Measurements from ENCODE around the gene LRTM2. TPM values are rescaled to one million over a fixed set of nuclear protein-coding genes. Genes with fewer than 3 reads are reported as not detected.

LRTM2 gene
- total RNA-seq, 1 experiment from 2014 or later, result 0.07 TPM

GRCh38 chr12:1822699-1823098 lies 2.3 kb downstream of the LRTM2 start:
- DNase-seq (ENCODE audit: low read depth, low spot score) (no peak), ATAC-seq (no peak)
- no peaks in the 10 kb centered on the region for H3K79me2 ChIP-seq (ENCODE audit: insufficient read depth, low read length)
- ChIA-PET POLR2A (no interaction called here), RAD21 (ENCODE audit: low non-redundant PET in 1 of 2, low total read pairs in 2 of 2, uncharacterized antibody in 2 of 2, unreplicated experiment in 2 of 2) (no interaction called here), CTCF (no interaction called here)
- no TSS peak for BruUV-seq (replicated peaks)
- no peaks in the 10 kb centered on the region for H3K36me3 ChIP-seq (ENCODE audit: control insufficient read depth in 1 of 2, insufficient read depth in 2 of 2, low read length in 2 of 2)
- H3K9me3 ChIP-seq (ENCODE audit: control insufficient read depth in 1 of 2, insufficient read depth in 1 of 2, low read depth in 1 of 2, low read length in 2 of 2), result no peaks in the 10 kb centered on the region
- H2AFZ ChIP-seq (ENCODE audit: low read depth, low read length, poor library complexity, severe bottlenecking), result no peak overlapping the region
- H3K27me3 ChIP-seq (ENCODE audit: insufficient read depth, low read length), result peaks cover 6% of the 10 kb centered on the region; the same call in 1 of the 2 replicates
- H3K4me2 ChIP-seq (ENCODE audit: low read length), result no peak overlapping the region
- intact Hi-C loops (cut with micrococcal nuclease), result no loop called here
- no peaks in the 10 kb centered on the region for H4K20me1 ChIP-seq (ENCODE audit: insufficient read depth)
- no peak overlapping the region for H3K27ac ChIP-seq (ENCODE audit: low read depth, low read length)
- TF ChIP-seq, protein P1, sequence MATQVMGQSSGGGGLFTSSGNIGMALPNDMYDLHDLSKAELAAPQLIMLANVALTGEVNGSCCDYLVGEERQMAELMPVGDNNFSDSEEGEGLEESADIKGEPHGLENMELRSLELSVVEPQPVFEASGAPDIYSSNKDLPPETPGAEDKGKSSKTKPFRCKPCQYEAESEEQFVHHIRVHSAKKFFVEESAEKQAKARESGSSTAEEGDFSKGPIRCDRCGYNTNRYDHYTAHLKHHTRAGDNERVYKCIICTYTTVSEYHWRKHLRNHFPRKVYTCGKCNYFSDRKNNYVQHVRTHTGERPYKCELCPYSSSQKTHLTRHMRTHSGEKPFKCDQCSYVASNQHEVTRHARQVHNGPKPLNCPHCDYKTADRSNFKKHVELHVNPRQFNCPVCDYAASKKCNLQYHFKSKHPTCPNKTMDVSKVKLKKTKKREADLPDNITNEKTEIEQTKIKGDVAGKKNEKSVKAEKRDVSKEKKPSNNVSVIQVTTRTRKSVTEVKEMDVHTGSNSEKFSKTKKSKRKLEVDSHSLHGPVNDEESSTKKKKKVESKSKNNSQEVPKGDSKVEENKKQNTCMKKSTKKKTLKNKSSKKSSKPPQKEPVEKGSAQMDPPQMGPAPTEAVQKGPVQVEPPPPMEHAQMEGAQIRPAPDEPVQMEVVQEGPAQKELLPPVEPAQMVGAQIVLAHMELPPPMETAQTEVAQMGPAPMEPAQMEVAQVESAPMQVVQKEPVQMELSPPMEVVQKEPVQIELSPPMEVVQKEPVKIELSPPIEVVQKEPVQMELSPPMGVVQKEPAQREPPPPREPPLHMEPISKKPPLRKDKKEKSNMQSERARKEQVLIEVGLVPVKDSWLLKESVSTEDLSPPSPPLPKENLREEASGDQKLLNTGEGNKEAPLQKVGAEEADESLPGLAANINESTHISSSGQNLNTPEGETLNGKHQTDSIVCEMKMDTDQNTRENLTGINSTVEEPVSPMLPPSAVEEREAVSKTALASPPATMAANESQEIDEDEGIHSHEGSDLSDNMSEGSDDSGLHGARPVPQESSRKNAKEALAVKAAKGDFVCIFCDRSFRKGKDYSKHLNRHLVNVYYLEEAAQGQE (IDR thresholded peaks at IDR 0.05; ENCODE audit: low read depth), result no peak
- TF ChIP-seq SRF (IDR thresholded peaks at IDR 0.05; ENCODE audit: low read depth), result no peak
- TF ChIP-seq ELF1 (IDR thresholded peaks at IDR 0.05; ENCODE audit: borderline replicate concordance, low read depth), result no peak
- no peak for TF ChIP-seq ATF3 (IDR thresholded peaks at IDR 0.05)
- TF ChIP-seq TCF7L2 (IDR thresholded peaks at IDR 0.05; ENCODE audit: borderline replicate concordance, extremely low read depth, insufficient read depth, insufficient read length), result no peak
- no peak for TF ChIP-seq CEBPB (IDR thresholded peaks at IDR 0.05; ENCODE audit: low read depth)
- no peak for TF ChIP-seq EZH2 (IDR thresholded peaks at IDR 0.05)
- TF ChIP-seq POLR2A (IDR thresholded peaks at IDR 0.05; ENCODE audit: borderline replicate concordance, extremely low read depth, insufficient read depth, insufficient read length), result no peak
- no peak for TF ChIP-seq EGR1 (IDR thresholded peaks at IDR 0.05; ENCODE audit: low read depth)
- TF ChIP-seq ZBTB33 (IDR thresholded peaks at IDR 0.05; ENCODE audit: extremely low read depth, insufficient replicate concordance, low read length), result no peak
- TF ChIP-seq MAX (IDR thresholded peaks at IDR 0.05), result no peak
- no peak for TF ChIP-seq SIN3A (IDR thresholded peaks at IDR 0.05; ENCODE audit: low read depth)
- TF ChIP-seq CTCF (IDR thresholded peaks at IDR 0.05 in 2 of 3, conservative IDR thresholded peaks at IDR 0.05 in 1 of 3; ENCODE audit: borderline replicate concordance in 1 of 3, insufficient read depth in 1 of 3, low read depth in 2 of 3, low read length in 2 of 3), result no peak
- no peak for TF ChIP-seq EZH2phosphoT487 (IDR thresholded peaks at IDR 0.05; ENCODE audit: borderline replicate concordance)
- H3K9me2 ChIP-seq (ENCODE audit: insufficient read depth), result no peaks in the 10 kb centered on the region
- H3K9ac ChIP-seq (ENCODE audit: low read length), result no peak overlapping the region
- no peak overlapping the region for H3K4me3 ChIP-seq (replicated peaks in 1 of 2; ENCODE audit: low read depth in 1 of 2, low read length in 2 of 2)
- no peaks in the 10 kb centered on the region for H3K4me1 ChIP-seq (ENCODE audit: control insufficient read depth in 1 of 2, insufficient read depth in 2 of 2, low read length in 2 of 2)
